Fibroblast of lung (primary cell): ENCODE data around the gene MYL12B. TPM values are rescaled to one million over a fixed set of nuclear protein-coding genes. Genes with fewer than 3 reads are reported as not detected.
"Not testable (repeated sequence)": the region's sequence is repeated elsewhere in the genome, so short reads cannot be mapped to it uniquely, and the experiment has no call there.

ENCODE experiments used
- DNase-seq, 2 donors: peaks; one replicate each; pipeline versions ENCODE4 v3.0.0 to v3.0.0-alpha.2; 2010; ENCODE audit warnings: low read depth in 2 of 2
- H2AFZ ChIP-seq: 2 replicates; pipeline ENCODE4 v1.5.1; 2012; ENCODE audit warnings: low read length, control low read depth, inconsistent platforms
- H3K27ac ChIP-seq: 2 replicates; pipeline ENCODE4 v1.5.1; 2011; ENCODE audit warnings: low read length, control low read depth; ENCODE audit not compliant: insufficient read depth
- H3K27me3 ChIP-seq: 2 replicates; pipeline ENCODE4 v1.5.1; 2011; ENCODE audit warnings: mild to moderate bottlenecking, low read length; ENCODE audit not compliant: control insufficient read depth, insufficient read depth
- H3K36me3 ChIP-seq: 2 replicates; pipeline ENCODE4 v1.5.1; 2011; ENCODE audit warnings: low read length; ENCODE audit not compliant: control insufficient read depth, insufficient read depth
- H3K4me1 ChIP-seq: 2 replicates; pipeline ENCODE4 v1.5.1; 2011; ENCODE audit warnings: low read length; ENCODE audit not compliant: control insufficient read depth, insufficient read depth; ENCODE audit errors: extremely low read depth
- H3K4me2 ChIP-seq: 2 replicates; pipeline ENCODE4 v1.5.1; 2011; ENCODE audit warnings: low read length, control low read depth; ENCODE audit not compliant: insufficient read depth; ENCODE audit errors: extremely low read depth
- H3K4me3 ChIP-seq, 4 experiments: fragments of 200-600 bp in 1 of 4; sonication (generic) in 1 of 4; replicated peaks in 1 of 4; 2 replicates each; pipeline ENCODE4 v1.5.1; 2011 to 2016; ENCODE audit warnings: low read length in 4 of 4, low read depth in 3 of 4, mild to moderate bottlenecking in 3 of 4, control low read depth in 2 of 4, inconsistent platforms in 1 of 4, mixed read lengths in 1 of 4; ENCODE audit not compliant: insufficient read depth in 1 of 4; ENCODE audit errors: control extremely low read depth in 1 of 4
- H3K79me2 ChIP-seq: 2 replicates; pipeline ENCODE4 v1.5.1; 2012; ENCODE audit warnings: mild to moderate bottlenecking, low read length, inconsistent platforms; ENCODE audit not compliant: control insufficient read depth, insufficient read depth
- H3K9ac ChIP-seq: 2 replicates; pipeline ENCODE4 v1.5.1; 2011; ENCODE audit warnings: mild to moderate bottlenecking, low read length, control low read depth; ENCODE audit not compliant: insufficient read depth
- H3K9me3 ChIP-seq: 2 replicates; pipeline ENCODE4 v1.5.1; 2012; ENCODE audit warnings: low read depth, low read length; ENCODE audit not compliant: control insufficient read depth, insufficient read depth
- H4K20me1 ChIP-seq: 2 replicates; pipeline ENCODE4 v1.5.1; 2011; ENCODE audit warnings: low read length; ENCODE audit not compliant: control insufficient read depth, insufficient read depth; ENCODE audit errors: extremely low read depth
- EZH2 ChIP-seq: IDR thresholded peaks from 2 replicates; pipeline ENCODE4 v1.5.1; 2012; ENCODE audit warnings: low read length, control low read depth, mild to moderate bottlenecking; ENCODE audit errors: missing control alignments
- polyA plus RNA-seq, 2 donors: library from polyadenylated mRNA; depleted of rRNA in 1 of 2; stranded (reverse) in 1 of 2; unstranded in 1 of 2; fragments of >200 nt; gene quantifications; 2 replicates each; pipeline ENCODE4 v1.2.1, GENCODE V29; 2011 to 2012; ENCODE audit warnings: missing spikeins in 1 of 2
- total RNA-seq: library from RNA; depleted of rRNA; stranded (reverse); fragments of >200 nt; gene quantifications from 2 replicates; pipeline ENCODE4 v1.2.1, GENCODE V29; 2014
- TF ChIP-seq, protein P1 (sequence below), 2 donors: IDR thresholded peaks in 1 of 2; conservative IDR thresholded peaks in 1 of 2; 1 replicate in 1 of 2; 2 replicates in 1 of 2; pipeline ENCODE4 v1.5.1; 2011 to 2012; ENCODE audit warnings: low read length in 2 of 2, control low read depth in 1 of 2, inconsistent platforms in 1 of 2, low read depth in 1 of 2, mild to moderate bottlenecking in 1 of 2

MYL12B gene
- total and polyA plus RNA-seq, 2 donors (not counting 1 experiment from before 2014, with no cell fraction given) = 473 to 1,122 TPM

DNA sequence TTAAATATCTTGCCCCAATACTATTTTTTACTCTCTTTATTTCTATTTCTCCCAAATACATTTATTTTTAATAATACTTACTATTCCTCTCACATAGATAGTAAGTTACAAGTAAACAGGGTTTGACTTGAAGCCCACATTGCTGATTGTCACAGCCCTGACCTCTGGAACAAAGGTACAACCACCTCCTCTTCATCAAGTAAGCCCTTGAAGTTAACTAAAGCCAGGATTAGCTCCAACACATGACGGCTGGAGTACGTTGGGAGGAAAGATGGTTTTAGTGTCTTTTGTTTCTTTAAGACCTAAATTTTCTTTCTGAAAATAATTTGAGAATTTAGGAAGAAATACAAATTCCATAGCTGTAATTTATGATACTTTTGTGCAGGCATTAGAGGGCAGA is 43.1 kb upstream of the MYL12B start:
- no peak overlapping the region for H3K4me3 ChIP-seq
- no peak overlapping the region for H2AFZ ChIP-seq
- no peaks in the 10 kb centered on the region for H3K4me1 ChIP-seq
- H3K9ac ChIP-seq = no peak overlapping the region
- H3K79me2 ChIP-seq = no peaks in the 10 kb centered on the region
- TF ChIP-seq EZH2 = no peak
- TF ChIP-seq, protein P1, sequence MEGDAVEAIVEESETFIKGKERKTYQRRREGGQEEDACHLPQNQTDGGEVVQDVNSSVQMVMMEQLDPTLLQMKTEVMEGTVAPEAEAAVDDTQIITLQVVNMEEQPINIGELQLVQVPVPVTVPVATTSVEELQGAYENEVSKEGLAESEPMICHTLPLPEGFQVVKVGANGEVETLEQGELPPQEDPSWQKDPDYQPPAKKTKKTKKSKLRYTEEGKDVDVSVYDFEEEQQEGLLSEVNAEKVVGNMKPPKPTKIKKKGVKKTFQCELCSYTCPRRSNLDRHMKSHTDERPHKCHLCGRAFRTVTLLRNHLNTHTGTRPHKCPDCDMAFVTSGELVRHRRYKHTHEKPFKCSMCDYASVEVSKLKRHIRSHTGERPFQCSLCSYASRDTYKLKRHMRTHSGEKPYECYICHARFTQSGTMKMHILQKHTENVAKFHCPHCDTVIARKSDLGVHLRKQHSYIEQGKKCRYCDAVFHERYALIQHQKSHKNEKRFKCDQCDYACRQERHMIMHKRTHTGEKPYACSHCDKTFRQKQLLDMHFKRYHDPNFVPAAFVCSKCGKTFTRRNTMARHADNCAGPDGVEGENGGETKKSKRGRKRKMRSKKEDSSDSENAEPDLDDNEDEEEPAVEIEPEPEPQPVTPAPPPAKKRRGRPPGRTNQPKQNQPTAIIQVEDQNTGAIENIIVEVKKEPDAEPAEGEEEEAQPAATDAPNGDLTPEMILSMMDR (conservative IDR thresholded peaks at IDR 0.05 in 1 of 2, IDR thresholded peaks at IDR 0.05 in 1 of 2; ENCODE audit: low read depth in 1 of 2, low read length in 2 of 2) = no peak
- H4K20me1 ChIP-seq = no peaks in the 10 kb centered on the region
- no peak for DNase-seq
- H3K27ac ChIP-seq = no peak overlapping the region
- no peak overlapping the region for H3K4me2 ChIP-seq
- no peaks in the 10 kb centered on the region for H3K27me3 ChIP-seq
- H3K9me3 ChIP-seq = no peaks in the 10 kb centered on the region
- H3K36me3 ChIP-seq = no peaks in the 10 kb centered on the region

DNA sequence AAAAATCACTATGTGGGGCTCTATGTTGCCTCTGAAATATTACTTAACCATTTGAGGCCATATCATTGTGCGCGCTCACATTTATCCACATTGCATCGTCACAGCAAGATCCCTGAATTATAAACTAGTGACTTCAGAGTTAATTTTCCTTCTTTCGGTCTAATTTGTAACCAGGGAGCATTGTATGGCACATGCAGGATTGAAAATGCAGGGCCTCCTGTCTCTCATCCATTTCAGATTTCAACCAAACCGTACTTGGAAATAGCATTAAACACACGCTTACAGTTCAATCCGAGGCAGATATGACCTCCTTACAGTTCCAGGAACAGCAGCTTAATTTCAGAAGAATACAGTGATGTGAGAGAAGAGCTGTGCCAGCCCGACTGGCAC is 42.7 kb upstream of the MYL12B start:
- Histone ChIP-seq H3K79me2 (no peaks in the 10 kb centered on the region), H4K20me1 (no peaks in the 10 kb centered on the region), H3K9ac (no peak overlapping the region), H3K4me3 (no peak overlapping the region), H3K9me3 (no peaks in the 10 kb centered on the region), H3K4me1 (no peaks in the 10 kb centered on the region), H3K27me3 (no peaks in the 10 kb centered on the region), H3K27ac (no peak overlapping the region), H3K4me2 (no peak overlapping the region), H2AFZ (no peak overlapping the region), H3K36me3 (no peaks in the 10 kb centered on the region)
- DNase-seq = no peak
- no peak for TF ChIP-seq EZH2
- TF ChIP-seq, protein P1 (conservative IDR thresholded peaks at IDR 0.05 in 1 of 2, IDR thresholded peaks at IDR 0.05 in 1 of 2; ENCODE audit: low read depth in 1 of 2, low read length in 2 of 2) = no peak

DNA sequence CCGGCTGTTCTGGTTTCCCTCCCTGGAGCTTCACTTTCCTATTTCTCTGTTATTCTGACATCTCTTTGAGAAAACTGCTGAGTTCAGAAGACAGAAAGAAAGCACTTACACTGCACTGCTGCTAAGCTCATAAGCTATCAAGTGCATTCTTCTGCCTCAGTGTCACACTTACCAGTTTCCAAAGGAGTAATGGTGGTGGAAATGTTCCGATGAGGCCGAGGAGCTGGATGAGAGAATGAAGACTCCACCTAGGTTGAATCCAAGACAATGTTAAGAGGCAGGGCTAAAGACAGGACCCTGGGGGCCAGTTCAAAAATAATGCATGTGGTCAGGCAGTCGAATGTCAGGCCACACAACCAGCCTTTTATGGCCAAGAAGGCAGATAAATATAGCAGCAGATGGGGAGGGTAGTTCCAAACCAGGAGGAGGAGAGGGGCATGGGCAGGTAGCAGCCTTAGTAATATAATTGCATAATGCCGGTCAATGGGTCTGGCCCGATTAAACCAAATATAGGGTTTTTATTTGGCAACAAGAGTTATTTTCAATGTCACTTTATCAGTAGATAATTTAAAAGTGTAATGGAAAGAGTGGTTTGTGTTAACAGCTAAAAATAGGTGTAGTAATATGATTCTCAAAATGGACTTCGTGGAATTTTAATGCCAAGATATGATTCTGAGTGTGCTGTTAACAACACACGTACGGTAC is 42.1 kb upstream of the MYL12B start, which contains the start of gene MYOM1:
Gene MYOM1, minus strand, starts transcription at position 338 of the 705 bp plus-strand sequence. CDS start 4,745 bp downstream, outside the sequence.
- no peak within 1 kb of the TSS for H3K4me3 ChIP-seq

DNA sequence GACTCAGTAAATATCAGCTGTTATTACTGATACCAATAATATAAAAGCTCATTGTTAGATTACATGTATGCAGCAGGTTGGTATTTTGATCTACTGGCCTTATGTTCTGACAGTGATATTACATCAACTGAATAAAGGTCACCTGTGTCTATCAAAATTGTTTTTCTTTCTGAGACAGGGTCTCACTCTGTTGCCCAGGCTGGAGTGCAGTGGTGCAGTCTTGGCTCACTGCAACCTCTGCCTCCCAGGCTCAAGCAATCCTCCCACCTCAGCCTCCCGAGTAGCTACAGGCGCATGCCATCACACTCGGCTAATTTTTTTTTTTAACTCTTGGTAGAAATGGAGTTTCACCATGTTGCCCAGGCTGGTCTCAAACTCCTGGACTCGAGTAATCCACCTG is 41.1 kb upstream of the MYL12B start:
- not testable (repeated sequence) for H3K4me3 ChIP-seq, H3K27ac ChIP-seq, H3K36me3 ChIP-seq

More for the DNA sequence above, 42.1 kb upstream of the MYL12B start, which contains the start of gene MYOM1:
- no peak for DNase-seq
- TF ChIP-seq, protein P1 (conservative IDR thresholded peaks at IDR 0.05 in 1 of 2, IDR thresholded peaks at IDR 0.05 in 1 of 2; ENCODE audit: low read depth in 1 of 2, low read length in 2 of 2) = no peak
- no peak for TF ChIP-seq EZH2
- Histone ChIP-seq H4K20me1 (no peaks in the 10 kb centered on the region), H3K9ac (no peak within 1 kb of the TSS), H3K27me3 (no peaks in the 10 kb centered on the region), H3K4me2 (no peak within 1 kb of the TSS), H3K9me3 (no peaks in the 10 kb centered on the region), H3K36me3 (no peaks in the 10 kb centered on the region), H3K27ac (no peak within 1 kb of the TSS), H3K4me1 (no peaks in the 10 kb centered on the region), H2AFZ (no peak within 1 kb of the TSS), H3K79me2 (no peaks in the 10 kb centered on the region)

More for the DNA sequence above, 41.1 kb upstream of the MYL12B start:
- not testable (repeated sequence) for DNase-seq, H3K4me2 ChIP-seq, H3K79me2 ChIP-seq, H3K9ac ChIP-seq, H2AFZ ChIP-seq, H3K9me3 ChIP-seq, H3K4me1 ChIP-seq, H4K20me1 ChIP-seq, H3K27me3 ChIP-seq
